ENCODE results near the gene MYT1.

The MYT1 gene

GRCh38 chr20:64212755-64213154 lies 48.5 kb downstream of the MYT1 start:
- Histone ChIP-seq H3K4me1 (ENCODE audit: insufficient read depth, low read length) (no peaks in the 10 kb centered on the region), H3K9me3 (ENCODE audit: control insufficient read depth, insufficient read depth, low read length) (no peaks in the 10 kb centered on the region), H3K9ac (ENCODE audit: low read depth, low read length) (no peak overlapping the region), H3K36me3 (ENCODE audit: insufficient read depth, low read length) (no peaks in the 10 kb centered on the region)

DNA sequence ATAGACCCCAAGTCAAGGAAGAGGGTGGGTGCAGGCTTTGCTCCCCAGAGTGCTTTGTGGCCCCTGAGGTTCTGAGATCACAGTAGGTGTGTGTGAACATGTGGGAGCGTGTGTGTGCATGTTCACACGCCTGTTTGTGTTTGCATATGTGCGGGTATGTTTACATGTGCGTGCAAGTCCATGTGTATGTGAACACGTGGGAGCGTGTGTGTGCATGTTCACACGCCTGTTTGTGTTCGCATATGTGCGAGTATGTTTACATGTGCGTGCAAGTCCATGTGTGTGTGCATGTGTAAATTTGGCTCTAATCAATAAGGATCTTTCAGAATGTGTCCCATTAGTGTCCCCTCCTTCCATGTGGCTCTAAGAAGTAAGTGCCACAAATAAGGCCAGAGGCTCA lies 49.9 kb downstream of the MYT1 start:
- Histone ChIP-seq H3K9ac (ENCODE audit: low read depth, low read length) (no peak overlapping the region), H3K9me3 (ENCODE audit: control insufficient read depth, insufficient read depth, low read length) (no peaks in the 10 kb centered on the region), H3K4me1 (ENCODE audit: insufficient read depth, low read length) (no peaks in the 10 kb centered on the region), H3K36me3 (ENCODE audit: insufficient read depth, low read length) (no peaks in the 10 kb centered on the region)

DNA sequence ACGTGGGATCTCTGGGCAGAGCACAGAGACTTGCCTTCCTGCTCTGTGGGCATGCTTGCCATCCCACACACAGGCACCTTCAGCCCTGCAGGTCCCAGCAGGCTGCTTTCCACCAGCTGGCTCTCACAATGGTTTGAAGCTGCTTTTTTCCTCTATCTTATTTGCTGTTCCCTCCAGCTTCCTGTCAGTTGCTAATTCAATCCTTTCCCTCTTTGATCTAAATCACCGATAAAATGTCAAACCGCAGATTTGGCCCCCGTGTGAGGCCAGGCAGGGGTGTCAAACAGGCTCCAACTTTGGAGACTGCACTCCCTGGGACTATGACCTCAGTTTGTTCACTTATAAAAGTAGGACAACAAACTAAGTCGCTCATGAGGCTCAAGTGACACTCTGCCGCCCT lies 50.7 kb downstream of the MYT1 start:
- H3K9ac ChIP-seq (ENCODE audit: low read depth, low read length): no peak overlapping the region
- H3K9me3 ChIP-seq (ENCODE audit: control insufficient read depth, insufficient read depth, low read length): no peaks in the 10 kb centered on the region
- H3K36me3 ChIP-seq (ENCODE audit: insufficient read depth, low read length): no peaks in the 10 kb centered on the region
- no peaks in the 10 kb centered on the region for H3K4me1 ChIP-seq (ENCODE audit: insufficient read depth, low read length)

- H3K9me3 ChIP-seq (ENCODE audit: control insufficient read depth, insufficient read depth, low read length): no peaks in the 10 kb centered on the region
- H3K9ac ChIP-seq (ENCODE audit: low read depth, low read length): no peak overlapping the region
- H3K4me1 ChIP-seq (ENCODE audit: insufficient read depth, low read length): no peaks in the 10 kb centered on the region
- H3K36me3 ChIP-seq (ENCODE audit: insufficient read depth, low read length): no peaks in the 10 kb centered on the region
These were observed 51.8 kb downstream of the MYT1 start for GRCh38 chr20:64216036-64216435.

GRCh38 chr20:64216910-64217309 lies 52.7 kb downstream of the MYT1 start:
- H3K4me1 ChIP-seq (ENCODE audit: insufficient read depth, low read length): no peaks in the 10 kb centered on the region
- H3K9me3 ChIP-seq (ENCODE audit: control insufficient read depth, insufficient read depth, low read length): no peaks in the 10 kb centered on the region
- H3K9ac ChIP-seq (ENCODE audit: low read depth, low read length): no peak overlapping the region
- no peaks in the 10 kb centered on the region for H3K36me3 ChIP-seq (ENCODE audit: insufficient read depth, low read length)

DNA sequence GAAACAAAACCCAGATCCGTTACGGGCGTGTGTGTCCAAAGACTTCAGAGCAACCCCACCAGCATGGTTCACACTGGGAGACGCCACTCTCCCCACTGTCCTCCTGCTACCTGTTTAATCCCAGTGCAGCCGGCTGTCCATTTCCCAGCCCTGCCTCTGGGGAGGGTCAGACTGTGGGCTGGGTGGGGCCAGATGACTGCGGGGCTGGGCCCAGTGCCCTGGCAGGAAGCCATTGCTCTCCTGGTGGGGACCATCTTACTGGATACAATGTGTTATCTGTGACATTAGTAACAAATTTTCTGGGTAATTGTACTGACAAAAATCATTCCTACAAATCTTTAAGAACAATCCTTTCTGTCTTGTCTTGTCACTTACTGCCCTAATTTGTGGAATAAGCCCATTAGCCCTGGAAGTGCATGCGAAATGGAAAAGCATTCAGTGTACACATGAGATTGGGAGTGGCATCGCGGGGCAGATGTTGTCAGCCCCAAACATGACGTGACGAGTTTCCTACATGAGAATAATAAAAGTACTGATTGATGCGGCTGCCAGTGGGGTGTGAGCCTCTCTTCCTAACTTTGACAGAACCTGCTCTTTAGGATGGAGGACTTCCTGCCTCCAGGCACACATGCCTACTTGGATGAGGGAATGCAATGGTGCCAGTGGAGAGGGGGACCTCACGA lies 53.4 kb downstream of the MYT1 start:
- no peak overlapping the region for H3K9ac ChIP-seq (ENCODE audit: low read depth, low read length)
- H3K9me3 ChIP-seq (ENCODE audit: control insufficient read depth, insufficient read depth, low read length): no peaks in the 10 kb centered on the region
- no peaks in the 10 kb centered on the region for H3K4me1 ChIP-seq (ENCODE audit: insufficient read depth, low read length)
- no peaks in the 10 kb centered on the region for H3K36me3 ChIP-seq (ENCODE audit: insufficient read depth, low read length)

DNA sequence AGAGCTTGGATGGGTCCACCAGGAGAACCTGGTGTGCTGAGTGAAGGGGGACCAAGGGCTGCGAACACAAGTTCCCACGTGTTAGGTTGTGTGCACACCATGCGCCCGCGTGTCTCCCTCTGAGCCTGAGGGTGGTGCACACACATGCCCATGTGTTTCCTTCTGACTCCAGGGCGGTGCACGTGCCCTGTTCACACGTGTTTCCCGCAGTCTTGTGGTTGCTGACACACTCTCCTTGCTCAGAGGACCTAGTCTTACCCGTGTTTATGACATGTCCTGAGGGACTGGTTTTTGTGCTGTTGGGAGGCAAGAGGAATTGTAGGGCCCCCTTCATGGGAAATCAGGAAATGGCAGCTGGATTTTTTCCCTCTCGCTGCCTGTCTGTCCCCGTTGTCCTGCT lies 55.0 kb downstream of the MYT1 start:
- no peak overlapping the region for H3K9ac ChIP-seq (ENCODE audit: low read depth, low read length)
- no peaks in the 10 kb centered on the region for H3K36me3 ChIP-seq (ENCODE audit: insufficient read depth, low read length)
- H3K4me1 ChIP-seq (ENCODE audit: insufficient read depth, low read length): peaks cover 4% of the 10 kb centered on the region; the same call in 1 of the 2 replicates
- no peaks in the 10 kb centered on the region for H3K9me3 ChIP-seq (ENCODE audit: control insufficient read depth, insufficient read depth, low read length)

DNA sequence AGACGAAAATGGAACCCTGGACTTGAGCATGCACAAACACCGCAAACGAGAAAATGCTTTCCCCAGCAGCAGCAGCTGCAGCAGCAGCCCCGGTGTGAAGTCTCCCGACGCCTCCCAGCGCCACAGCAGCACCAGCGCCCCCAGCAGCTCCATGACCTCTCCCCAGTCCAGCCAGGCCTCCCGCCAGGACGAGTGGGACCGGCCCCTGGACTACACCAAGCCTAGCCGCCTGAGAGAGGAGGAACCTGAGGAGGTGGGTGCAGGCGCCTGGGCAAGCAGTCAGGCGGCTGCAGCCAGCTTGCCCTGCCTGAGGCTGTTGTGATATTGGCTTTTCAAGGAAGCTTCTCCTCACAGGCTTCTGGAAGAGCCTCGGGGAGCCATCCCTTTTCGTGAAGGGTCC lies 55.5 kb downstream of the MYT1 start:
- Histone ChIP-seq H3K36me3 (ENCODE audit: insufficient read depth, low read length) (no peaks in the 10 kb centered on the region), H3K9me3 (ENCODE audit: control insufficient read depth, insufficient read depth, low read length) (no peaks in the 10 kb centered on the region), H3K9ac (ENCODE audit: low read depth, low read length) (no peak overlapping the region), H3K4me1 (ENCODE audit: insufficient read depth, low read length) (peaks cover 4% of the 10 kb centered on the region; the same call in 1 of the 2 replicates)

DNA sequence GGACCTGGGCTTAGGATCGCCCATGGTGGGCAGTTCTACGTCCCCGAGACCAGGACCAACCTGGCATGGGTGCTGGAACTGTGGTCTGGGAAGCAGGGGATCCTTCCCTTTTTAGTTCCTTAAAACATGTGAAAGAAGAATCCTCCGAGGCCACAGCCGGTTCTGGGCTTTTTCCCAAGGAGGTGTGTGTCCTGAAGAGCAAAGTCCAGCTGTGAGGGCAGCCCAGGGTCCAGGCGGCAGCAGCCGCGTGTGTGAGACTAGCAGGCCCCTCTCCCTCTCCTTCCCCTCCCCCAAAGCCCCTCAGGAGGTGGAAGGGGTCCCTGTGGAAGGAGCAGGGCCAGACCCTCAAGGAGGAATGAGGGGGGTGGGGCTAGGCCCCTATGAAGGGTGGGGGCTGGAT lies 56.2 kb downstream of the MYT1 start:
- Histone ChIP-seq H3K9ac (ENCODE audit: low read depth, low read length) (no peak overlapping the region), H3K36me3 (ENCODE audit: insufficient read depth, low read length) (no peaks in the 10 kb centered on the region), H3K9me3 (ENCODE audit: control insufficient read depth, insufficient read depth, low read length) (no peaks in the 10 kb centered on the region), H3K4me1 (ENCODE audit: insufficient read depth, low read length) (peaks cover 4% of the 10 kb centered on the region; the same call in 1 of the 2 replicates)

DNA sequence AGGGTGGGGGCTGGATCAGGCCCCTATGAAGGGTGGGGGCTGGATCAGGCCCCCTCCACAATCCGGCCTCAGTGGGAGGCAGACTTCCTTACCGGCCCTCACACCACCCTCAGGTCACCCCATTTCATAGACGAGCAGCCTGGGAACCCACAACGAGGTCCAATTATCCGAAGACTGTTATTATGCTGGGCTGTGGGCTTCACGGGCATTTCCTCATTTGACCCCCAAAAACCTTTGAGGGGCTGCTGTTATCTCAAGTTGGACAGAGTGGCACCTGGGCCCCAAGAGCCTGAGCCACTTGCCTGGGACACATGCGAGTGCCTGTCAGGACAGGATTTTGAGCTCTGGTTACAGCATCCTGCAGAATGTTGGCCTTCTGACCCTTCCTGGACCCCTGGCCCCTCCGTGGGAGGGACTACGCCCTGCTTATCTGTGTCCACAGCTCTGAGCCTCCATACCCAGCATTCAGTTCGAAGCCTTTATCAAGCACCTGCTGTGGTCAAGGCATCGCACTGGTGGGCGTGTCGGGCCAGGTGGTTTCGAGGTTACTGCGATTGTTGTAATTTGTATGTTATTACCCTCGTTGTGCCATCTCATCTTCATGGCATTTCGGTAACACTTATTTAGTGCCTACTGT lies 56.8 kb downstream of the MYT1 start:
- Histone ChIP-seq H3K9ac (ENCODE audit: low read depth, low read length) (no peak overlapping the region), H3K9me3 (ENCODE audit: control insufficient read depth, insufficient read depth, low read length) (no peaks in the 10 kb centered on the region), H3K4me1 (ENCODE audit: insufficient read depth, low read length) (peaks cover 4% of the 10 kb centered on the region; the same call in 1 of the 2 replicates), H3K36me3 (ENCODE audit: insufficient read depth, low read length) (no peaks in the 10 kb centered on the region)

DNA sequence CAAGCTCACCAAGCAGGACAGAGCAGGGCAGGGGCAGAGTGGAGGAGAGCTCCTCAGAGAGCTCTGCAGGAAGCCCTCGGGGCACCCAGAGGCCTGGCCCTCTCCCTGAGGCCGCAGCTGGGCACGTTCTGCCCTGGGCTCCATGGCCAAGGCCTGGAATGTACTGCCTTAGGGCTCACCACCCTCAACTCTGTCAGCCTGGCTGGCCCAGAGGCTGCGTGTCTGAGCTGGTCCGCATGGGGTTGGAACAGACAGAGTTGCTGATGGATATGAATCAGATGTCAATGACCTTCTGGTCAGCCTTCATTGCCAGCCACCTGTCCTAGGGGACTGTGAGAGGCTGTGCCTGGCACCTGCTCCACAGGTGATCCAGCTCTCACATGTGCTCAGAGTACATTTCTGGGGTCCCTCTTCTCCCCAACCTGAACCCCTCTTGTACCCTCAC lies 58.1 kb downstream of the MYT1 start:
- Histone ChIP-seq H3K4me1 (ENCODE audit: insufficient read depth, low read length) (peaks cover 4% of the 10 kb centered on the region; the same call in 1 of the 2 replicates), H3K9me3 (ENCODE audit: control insufficient read depth, insufficient read depth, low read length) (no peaks in the 10 kb centered on the region), H3K9ac (ENCODE audit: low read depth, low read length) (no peak overlapping the region), H3K36me3 (ENCODE audit: insufficient read depth, low read length) (no peaks in the 10 kb centered on the region)

DNA sequence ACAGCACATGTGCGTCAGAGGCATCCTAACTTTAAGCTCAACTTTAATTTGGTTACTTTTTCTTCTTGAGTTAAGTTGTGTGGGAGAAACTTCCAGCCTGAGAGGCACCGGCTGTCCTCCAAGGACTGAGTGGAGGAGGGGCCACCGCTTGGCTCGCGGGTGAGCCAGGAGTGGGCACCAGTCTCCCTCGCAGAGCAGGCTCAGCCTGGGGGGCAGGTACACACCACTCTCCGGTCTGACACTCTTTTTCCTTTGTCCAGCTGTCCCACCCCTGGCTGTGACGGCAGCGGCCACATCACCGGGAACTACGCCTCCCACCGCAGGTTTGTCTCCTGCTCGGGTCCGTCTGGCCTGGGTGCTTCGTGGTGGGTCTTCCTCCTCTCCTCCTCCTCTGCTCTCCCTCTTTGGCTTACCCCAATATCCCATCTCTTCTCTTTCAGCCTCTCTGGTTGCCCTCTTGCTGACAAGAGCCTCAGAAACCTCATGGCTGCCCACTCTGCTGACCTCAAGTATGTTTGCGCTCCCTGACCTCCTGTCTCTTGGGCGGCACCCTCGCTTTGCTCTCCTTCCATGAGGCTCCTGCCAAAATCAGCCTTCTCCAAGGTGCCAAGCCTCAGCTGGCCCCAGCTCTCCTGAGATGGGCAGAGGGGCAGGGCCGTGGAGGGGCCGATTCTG lies 58.7 kb downstream of the MYT1 start:
- Histone ChIP-seq H3K9me3 (ENCODE audit: control insufficient read depth, insufficient read depth, low read length) (no peaks in the 10 kb centered on the region), H3K9ac (ENCODE audit: low read depth, low read length) (no peak overlapping the region), H3K4me1 (ENCODE audit: insufficient read depth, low read length) (peaks cover 4% of the 10 kb centered on the region; the same call in 1 of the 2 replicates), H3K36me3 (ENCODE audit: insufficient read depth, low read length) (no peaks in the 10 kb centered on the region)

GRCh38 chr20:64223526-64224067 lies 59.3 kb downstream of the MYT1 start:
- Histone ChIP-seq H3K9me3 (ENCODE audit: control insufficient read depth, insufficient read depth, low read length) (no peaks in the 10 kb centered on the region), H3K36me3 (ENCODE audit: insufficient read depth, low read length) (no peaks in the 10 kb centered on the region), H3K9ac (ENCODE audit: low read depth, low read length) (no peak overlapping the region), H3K4me1 (ENCODE audit: insufficient read depth, low read length) (peaks cover 4% of the 10 kb centered on the region; the same call in 1 of the 2 replicates)

GRCh38 chr20:64224351-64225170 lies 60.3 kb downstream of the MYT1 start:
- Histone ChIP-seq H3K36me3 (ENCODE audit: insufficient read depth, low read length) (no peaks in the 10 kb centered on the region), H3K9ac (ENCODE audit: low read depth, low read length) (no peak overlapping the region), H3K9me3 (ENCODE audit: control insufficient read depth, insufficient read depth, low read length) (no peaks in the 10 kb centered on the region)

More at GRCh38 chr20:64224351-64225170, 60.3 kb downstream of the MYT1 start:
- H3K4me1 ChIP-seq (ENCODE audit: insufficient read depth, low read length): peaks cover 4% of the 10 kb centered on the region; the same call in 1 of the 2 replicates

Data from ES-I3 (cell line).